ENCODE data around the gene AIG1. TPM values are rescaled to one million over a fixed set of nuclear protein-coding genes. Genes with fewer than 3 reads are reported as not detected.

The AIG1 gene
- total and polyA plus RNA-seq, 2 donors from 2014 or later, result 57.3 to 146 TPM

DNA sequence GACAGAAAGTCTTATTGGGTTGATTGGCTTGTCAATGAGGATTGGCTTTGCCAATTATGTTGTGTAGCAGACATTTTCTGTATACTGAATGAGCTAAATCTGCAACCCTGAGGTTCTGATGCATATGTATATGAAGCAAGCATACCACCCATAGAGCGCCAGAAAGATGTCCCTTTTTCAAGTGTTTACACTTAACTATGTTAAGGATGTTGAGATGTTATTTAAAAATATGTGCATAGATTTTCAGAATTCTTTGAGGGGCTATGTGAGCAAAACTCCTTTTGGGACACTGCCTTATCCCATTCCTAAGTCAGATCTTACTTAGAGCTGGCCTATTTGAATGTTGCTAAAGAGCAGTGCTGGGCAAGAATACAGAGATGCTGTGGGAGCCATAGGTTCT lies 1.9 kb downstream of the AIG1 start:
- intact Hi-C loops (cut with DNase I), result no loop called here
- no peaks in the 10 kb centered on the region for H3K27me3 ChIP-seq (ENCODE audit: control insufficient read depth, insufficient read depth, low read length)
- FAIRE-seq (no peak), DNase-seq (no peak)
- H3K4me3 ChIP-seq (ENCODE audit: low read length in 3 of 3), result no peak overlapping the region
- H3K4me1 ChIP-seq (ENCODE audit: control insufficient read depth in 2 of 3, insufficient read depth in 2 of 3, low read depth in 1 of 3, low read length in 3 of 3), result peaks cover 0 to 19% (median 11%) of the 10 kb centered on the region in 3 donors
- no peaks in the 10 kb centered on the region for H3K36me3 ChIP-seq (ENCODE audit: control insufficient read depth in 2 of 3, insufficient read depth in 3 of 3, low read length in 3 of 3)
- no peaks in the 10 kb centered on the region for H3K9me3 ChIP-seq (ENCODE audit: control insufficient read depth in 2 of 3, insufficient read depth in 1 of 3, low read length in 3 of 3)
- no peak overlapping the region for H3K9ac ChIP-seq (ENCODE audit: low read length in 3 of 3)
- no peak overlapping the region for H3K27ac ChIP-seq (ENCODE audit: low read depth in 2 of 2, low read length in 2 of 2)
- TF ChIP-seq, protein P1, sequence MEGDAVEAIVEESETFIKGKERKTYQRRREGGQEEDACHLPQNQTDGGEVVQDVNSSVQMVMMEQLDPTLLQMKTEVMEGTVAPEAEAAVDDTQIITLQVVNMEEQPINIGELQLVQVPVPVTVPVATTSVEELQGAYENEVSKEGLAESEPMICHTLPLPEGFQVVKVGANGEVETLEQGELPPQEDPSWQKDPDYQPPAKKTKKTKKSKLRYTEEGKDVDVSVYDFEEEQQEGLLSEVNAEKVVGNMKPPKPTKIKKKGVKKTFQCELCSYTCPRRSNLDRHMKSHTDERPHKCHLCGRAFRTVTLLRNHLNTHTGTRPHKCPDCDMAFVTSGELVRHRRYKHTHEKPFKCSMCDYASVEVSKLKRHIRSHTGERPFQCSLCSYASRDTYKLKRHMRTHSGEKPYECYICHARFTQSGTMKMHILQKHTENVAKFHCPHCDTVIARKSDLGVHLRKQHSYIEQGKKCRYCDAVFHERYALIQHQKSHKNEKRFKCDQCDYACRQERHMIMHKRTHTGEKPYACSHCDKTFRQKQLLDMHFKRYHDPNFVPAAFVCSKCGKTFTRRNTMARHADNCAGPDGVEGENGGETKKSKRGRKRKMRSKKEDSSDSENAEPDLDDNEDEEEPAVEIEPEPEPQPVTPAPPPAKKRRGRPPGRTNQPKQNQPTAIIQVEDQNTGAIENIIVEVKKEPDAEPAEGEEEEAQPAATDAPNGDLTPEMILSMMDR (IDR thresholded peaks at IDR 0.05; ENCODE audit: borderline replicate concordance, extremely low read depth, insufficient read depth), result no peak

DNA sequence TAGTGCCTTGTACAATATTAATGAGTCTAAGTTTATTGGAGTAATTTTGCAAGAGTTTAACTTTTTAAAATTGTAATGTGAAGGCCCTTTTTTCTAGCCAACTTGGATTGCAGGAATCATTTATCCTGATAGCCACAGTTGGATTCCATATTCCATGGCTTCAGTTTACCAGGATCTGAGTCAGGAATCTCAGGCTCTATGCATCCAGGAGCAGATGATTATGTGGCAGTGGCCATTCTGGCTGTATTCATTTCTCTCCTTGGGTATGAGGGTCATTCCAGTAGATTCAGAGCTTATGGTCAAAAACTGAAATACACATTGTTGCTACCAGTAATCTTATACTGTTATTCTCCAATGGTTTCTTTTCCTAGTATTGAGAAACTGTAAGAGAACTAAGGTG lies 2.9 kb downstream of the AIG1 start:
- no peak for FAIRE-seq
- intact Hi-C loops (cut with DNase I), result no loop called here
- no peak overlapping the region for H3K9ac ChIP-seq (ENCODE audit: low read length in 3 of 3)
- H3K36me3 ChIP-seq (ENCODE audit: control insufficient read depth in 2 of 3, insufficient read depth in 3 of 3, low read length in 3 of 3), result no peaks in the 10 kb centered on the region
- TF ChIP-seq, protein P1 (IDR thresholded peaks at IDR 0.05; ENCODE audit: borderline replicate concordance, extremely low read depth, insufficient read depth), result no peak
- no peaks in the 10 kb centered on the region for H3K9me3 ChIP-seq (ENCODE audit: control insufficient read depth in 2 of 3, insufficient read depth in 1 of 3, low read length in 3 of 3)
- H3K27ac ChIP-seq (ENCODE audit: low read depth in 2 of 2, low read length in 2 of 2), result no peak overlapping the region
- H3K4me1 ChIP-seq (ENCODE audit: control insufficient read depth in 2 of 3, insufficient read depth in 2 of 3, low read depth in 1 of 3, low read length in 3 of 3), result peaks cover 0 to 19% (median 11%) of the 10 kb centered on the region in 3 donors
- no peaks in the 10 kb centered on the region for H3K27me3 ChIP-seq (ENCODE audit: control insufficient read depth, insufficient read depth, low read length)
- DNase-seq, result no peak
- H3K4me3 ChIP-seq (ENCODE audit: low read length in 3 of 3), result no peak overlapping the region

DNA sequence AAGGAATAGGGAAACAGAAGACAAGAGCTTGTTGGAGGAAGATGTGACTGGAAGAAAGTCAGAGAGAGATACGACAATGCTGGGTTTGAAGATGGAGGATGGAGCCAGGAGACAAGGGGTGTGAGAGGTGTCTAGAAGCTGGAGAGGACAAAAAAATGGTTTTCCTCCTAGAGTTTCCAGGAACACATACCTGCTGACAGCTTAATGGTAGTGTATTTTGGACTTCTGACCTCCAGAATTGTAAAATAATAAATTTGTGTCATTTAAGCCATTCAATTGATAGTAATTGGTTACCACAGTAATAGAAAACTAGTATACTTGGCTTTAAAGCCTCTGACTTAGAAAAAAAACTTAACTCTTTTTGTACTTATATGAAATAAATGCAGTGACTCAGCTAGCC lies 3.6 kb downstream of the AIG1 start:
- FAIRE-seq (no peak), DNase-seq (no peak)
- intact Hi-C loops (cut with DNase I), result no loop called here
- Histone ChIP-seq H3K27ac (ENCODE audit: low read depth in 2 of 2, low read length in 2 of 2) (no peak overlapping the region), H3K4me3 (ENCODE audit: low read length in 3 of 3) (no peak overlapping the region), H3K36me3 (ENCODE audit: control insufficient read depth in 2 of 3, insufficient read depth in 3 of 3, low read length in 3 of 3) (no peaks in the 10 kb centered on the region), H3K9ac (ENCODE audit: low read length in 3 of 3) (no peak overlapping the region), H3K9me3 (ENCODE audit: control insufficient read depth in 2 of 3, insufficient read depth in 1 of 3, low read length in 3 of 3) (no peaks in the 10 kb centered on the region), H3K4me1 (ENCODE audit: control insufficient read depth in 2 of 3, insufficient read depth in 2 of 3, low read depth in 1 of 3, low read length in 3 of 3) (peaks cover 0 to 19% (median 11%) of the 10 kb centered on the region in 3 donors), H3K27me3 (ENCODE audit: control insufficient read depth, insufficient read depth, low read length) (no peaks in the 10 kb centered on the region)
- TF ChIP-seq, protein P1 (IDR thresholded peaks at IDR 0.05; ENCODE audit: borderline replicate concordance, extremely low read depth, insufficient read depth), result no peak
